HCEC 1CT (cell line): Measurements from ENCODE around the gene PRR23A.
"Not testable (repeated sequence)": the region's sequence is repeated elsewhere in the genome, so short reads cannot be mapped to it uniquely, and the experiment has no call there.

ENCODE experiments used
- DNase-seq: peaks from one replicate; pipeline ENCODE4 v3.0.0-alpha.2; 2017

The PRR23A gene

DNA sequence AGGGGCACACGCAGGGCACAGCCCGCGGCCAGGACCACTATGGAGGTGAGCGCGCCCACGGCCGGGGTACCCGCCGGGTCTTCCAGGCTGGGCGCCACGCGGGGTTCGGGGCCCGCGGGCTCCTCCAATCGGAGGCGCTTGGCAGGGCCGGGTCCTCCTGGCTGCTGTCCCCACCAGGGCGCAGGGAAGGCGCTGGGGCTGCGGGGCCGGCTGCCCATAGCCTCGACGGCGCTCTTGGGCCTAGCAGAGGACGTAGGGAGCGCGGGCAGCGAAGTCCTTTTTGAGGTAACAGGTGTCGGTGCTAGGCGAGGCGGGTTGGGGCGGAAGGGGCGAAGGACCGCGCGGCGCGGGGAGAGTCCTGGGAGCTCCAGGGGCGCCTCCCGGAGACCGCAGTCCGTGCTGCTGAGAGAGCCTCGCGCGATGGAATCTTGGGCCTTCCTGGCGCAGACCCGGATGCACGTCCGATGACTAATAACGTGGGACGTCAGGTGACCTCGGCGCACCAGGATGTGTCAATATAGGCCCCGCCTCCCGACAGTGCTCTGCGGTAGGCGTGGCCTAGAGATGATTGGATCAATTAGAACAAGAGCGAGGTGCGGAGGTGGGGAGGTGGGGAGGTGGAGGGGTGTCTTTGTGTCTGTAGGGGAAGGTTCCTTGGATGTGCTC, at the start of gene PRR23A:
Gene PRR23A, minus strand, starts transcription at position 218 of the 666 bp plus-strand sequence. Its CDS starts 0 bp downstream, at position 218.
- no peak for DNase-seq

DNA sequence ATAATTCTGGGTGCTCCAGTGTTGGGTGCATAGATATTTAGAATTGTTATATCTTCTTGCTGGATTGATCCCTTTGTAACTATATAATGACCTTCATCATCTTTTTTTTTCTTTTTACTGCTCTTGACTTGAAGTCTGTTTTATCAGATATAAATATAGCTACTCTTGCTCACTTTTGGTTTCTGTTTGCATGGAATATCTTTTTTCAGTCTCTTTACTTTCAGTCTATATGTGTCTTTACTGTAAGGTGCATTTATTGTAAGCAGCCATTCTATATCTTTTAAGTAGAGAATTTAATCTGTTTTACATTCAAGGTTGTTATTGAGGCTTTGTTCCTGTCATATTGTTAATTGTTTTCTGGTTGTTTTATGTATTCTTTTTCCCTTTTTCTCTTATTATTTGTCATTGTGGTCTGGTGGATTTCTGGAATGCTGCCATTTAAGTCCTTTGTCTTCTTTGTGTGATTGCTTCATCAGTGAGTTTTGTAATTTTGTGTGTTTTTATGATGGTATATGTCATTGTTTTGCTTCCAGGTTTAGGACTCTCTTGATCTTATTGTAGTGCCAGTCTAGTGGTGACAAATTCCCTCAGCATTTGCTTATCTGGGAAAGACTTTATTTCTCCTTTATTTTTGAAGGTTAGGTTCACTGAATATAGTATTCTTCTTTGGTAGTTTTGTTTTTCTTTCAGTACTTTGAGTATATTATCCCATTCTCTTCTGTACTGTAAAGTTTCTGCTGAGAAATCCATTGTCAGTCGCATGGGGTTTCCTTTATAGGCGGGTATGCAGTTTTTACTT, 46.9 kb upstream of the PRR23A start:
- no peak for DNase-seq

DNA sequence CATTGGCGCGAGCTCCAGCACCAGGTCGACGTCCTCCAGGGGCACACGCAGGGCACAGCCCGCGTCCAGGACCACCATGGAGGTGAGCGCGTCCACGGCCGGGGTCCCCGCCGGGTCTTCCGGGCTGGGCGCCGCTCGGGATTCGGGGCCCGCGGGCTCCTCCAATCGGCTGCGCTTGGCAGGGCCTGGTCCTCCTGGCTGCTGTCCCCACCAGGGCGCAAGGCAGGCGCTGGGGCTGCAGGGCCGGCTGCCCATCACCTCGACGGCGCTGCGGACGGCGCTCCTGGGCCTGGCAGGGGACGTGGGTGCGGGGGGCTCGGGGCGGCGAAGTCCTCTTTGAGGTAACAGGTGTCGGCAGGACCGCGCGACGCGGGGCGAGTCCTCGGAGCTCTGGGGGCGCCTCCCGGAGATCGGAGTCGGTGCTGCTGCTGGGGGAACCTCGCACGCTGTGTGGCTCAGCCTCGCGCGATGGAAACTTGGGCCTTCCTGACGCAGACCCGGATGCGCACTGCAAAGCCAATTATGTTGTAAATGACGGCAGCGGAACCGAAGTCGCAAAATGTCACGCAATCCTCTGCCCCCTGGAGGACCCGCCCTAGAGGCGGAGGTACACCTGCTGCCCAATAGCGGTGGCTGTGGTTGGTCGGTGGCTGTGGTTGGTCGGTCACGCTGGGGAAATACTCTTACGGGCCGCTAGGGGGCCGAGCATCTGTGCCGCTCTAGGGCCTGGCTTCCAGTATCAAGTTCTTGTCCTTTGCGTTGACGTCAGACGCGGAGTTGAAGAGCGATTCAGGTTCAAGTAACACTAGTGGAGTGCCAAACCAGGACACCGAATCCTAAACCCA, 38.5 kb upstream of the PRR23A start, which contains the start of gene PRR23C:
Gene PRR23C, minus strand, starts transcription at position 527 of the 845 bp plus-strand sequence. Its CDS starts 272 bp downstream, at position 255.
- DNase-seq: no peak

DNA sequence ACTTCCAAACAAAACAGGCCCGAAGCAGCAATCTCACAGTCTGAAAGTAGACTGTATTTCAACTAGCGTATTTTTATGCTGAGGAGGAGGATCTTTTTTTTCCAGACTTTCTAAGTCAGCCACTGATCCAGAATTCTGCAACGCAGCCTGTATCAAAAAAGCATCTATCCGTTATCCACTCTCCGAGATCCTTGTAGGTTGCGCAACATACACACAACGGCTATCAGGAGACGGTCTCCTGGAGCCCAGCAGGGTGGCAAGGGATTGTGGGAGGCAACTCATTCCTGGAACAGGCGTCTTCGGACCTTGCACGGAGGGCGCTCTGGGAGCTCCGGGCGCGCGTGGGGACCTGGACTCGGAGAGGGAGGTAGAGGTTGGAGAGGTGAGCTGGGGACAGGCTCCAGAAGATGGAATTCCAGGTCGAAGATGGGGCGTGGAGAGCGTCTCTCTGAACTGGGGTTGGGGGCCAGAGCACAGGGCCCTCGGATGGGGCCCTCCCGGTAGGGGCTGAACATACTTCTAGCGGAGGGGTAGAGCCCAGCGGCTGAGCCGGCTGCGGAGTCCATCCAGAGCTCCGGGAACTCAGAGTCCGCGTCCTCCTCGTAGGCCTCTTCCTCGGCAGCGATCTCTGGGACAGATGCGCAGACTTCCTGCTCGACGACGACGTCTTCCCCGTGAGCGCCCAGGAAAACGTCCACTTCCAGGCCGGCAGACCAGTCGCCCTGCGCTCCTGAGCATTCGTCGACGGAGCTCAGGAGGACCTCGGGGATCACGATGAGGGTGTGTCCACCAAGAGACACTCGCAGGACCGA, 37.7 kb upstream of the PRR23A start:
- DNase-seq: no peak

DNA sequence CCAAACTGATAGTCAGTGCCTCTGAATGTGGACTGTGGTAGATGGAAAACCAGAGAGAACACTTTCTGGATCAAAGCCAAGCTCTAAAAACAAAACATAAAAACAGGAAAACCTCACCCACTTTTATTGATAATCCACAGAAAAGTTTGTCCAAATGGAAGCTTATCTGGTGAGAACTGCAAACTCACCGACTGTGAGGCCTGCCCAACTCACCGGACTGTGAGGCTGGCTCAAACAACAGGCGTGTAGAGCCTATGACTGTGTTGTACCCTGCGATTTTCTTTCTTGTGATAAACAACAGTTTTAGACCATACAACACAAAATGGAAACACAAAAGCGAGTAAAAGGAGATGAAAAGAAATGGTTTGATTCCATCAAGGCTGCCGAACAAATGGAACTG, 31.4 kb upstream of the PRR23A start:
- DNase-seq: no peak

DNA sequence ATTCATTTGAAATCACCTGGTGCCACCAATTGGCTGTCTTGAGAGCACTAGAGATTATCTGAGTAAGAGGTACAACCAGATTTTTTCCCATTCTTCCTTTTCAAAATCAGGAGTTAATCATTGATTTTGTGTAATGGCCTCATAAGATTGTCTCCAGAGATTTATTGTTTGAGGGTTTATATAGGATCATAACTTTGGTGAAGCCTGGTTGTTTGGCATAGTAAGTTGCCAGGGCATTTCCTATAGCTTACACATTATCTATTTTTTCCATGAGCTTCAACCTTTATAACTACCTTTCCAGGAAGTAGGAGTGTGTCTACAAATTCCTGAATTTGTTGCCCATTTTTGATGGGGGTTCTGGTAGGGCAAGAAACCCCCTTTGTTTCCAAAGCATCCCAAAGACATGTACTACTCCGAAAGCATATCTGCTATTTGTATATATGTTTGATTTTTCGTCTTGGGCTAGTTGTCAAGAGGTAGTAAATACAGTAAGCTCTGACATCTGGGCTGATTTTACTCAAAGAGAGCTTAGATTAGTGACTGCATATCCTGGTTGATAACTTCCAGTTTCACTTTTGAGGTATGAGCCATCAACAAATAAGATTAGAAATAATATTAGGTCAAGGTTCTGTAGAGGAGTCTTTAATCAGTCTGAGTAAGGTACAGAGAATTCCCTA, 26.4 kb upstream of the PRR23A start:
- DNase-seq: no peak

DNA sequence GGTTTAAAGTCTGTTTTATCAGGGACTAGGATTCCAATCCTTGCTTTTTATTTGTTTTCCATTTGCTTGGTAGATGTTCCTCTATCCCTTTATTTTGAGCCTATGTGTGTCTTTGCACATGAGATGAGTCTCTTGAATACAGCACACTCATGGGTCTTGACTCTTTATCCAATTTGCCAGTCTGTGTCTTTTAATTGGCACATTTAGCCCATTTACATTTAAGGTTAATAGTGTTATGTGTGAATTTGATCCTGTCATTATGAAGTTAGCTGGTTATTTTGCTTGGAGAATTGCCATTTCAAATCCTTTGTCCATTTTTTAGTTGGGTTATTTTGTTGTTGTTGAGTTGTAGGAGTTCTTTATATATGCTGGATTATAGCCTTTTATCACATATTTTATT, 24.5 kb upstream of the PRR23A start:
- DNase-seq: not testable (repeated sequence)

DNA sequence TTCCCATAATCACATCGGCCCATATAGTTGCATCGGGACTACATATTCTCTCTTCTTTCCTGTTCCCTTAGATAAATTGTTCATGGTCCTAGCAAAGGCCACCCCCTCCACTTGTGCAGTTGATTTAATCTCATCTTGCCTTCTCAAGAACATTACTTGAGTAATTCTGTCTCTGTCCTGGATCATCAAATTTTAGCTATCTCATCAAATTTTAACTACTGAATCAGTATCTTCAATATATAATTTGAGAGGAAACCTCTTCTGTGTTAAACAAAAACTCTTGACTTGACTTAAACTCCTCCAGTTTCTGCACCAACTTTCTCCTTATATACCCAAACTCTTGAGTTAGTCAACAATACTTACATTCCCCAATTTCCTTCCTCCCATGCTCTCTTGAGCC, 18.9 kb upstream of the PRR23A start:
- no peak for DNase-seq

DNA sequence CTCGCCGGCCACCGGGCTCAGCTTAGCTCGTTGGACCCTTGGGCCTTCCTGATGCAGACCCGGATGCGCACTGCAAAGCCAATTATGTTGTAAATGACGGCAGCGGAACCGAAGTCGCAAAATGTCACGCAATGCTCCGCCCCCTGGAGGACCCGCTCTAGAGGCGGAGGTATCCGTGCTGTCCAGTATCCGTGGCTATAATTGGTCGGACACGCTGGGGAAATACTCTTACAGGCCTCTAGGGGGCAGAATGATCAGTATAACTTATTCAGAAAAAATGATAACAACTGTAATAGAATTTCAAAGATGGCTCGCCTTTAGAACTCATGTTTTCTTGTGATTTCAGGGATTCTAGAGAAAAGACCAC, 14.8 kb upstream of the PRR23A start, which contains the start of gene PRR23B:
Gene PRR23B, minus strand, starts transcription at position 59 of the 367 bp plus-strand sequence. CDS start 265 bp downstream, outside the sequence.
- no peak for DNase-seq

DNA sequence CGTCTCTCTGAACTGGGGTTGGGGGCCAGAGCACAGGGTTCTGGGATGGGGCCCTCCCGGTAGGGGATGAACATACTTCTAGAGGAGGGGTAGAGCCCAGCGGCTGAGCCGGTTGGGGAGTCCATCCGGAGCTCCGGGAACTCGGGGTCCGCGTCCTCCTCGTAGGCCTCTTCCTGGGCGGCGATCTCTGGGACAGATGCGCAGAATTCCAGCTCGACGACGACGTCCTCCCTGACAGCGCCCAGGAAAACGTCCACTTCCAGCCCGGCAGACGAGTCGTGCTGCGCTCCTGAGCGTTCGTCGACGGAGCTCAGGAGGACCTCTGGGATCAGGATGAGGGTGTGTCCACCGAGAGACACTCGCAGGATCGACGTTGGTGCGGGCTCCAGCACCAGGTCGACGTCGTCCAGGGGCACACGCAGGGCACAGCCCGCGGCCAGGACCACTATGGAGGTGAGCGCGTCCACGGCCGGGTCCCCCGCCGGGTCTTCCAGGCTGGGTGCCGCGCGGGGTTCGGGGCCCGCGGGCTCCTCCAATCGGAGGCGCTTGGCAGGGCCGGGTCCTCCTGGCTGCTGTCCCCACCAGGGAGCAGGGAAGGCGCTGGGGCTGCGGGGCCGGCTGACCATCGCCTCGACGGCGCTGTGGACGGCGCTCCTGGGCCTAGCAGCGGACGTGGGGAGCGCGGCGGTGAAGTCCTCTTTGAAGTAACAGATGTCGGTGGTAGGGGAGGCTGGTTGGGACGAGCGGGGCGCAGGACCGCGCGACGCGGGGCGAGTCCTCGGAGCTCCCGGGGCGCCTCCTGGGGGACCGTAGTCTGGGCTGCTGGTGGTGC, 14.2 kb upstream of the PRR23A start:
- no peak for DNase-seq

DNA sequence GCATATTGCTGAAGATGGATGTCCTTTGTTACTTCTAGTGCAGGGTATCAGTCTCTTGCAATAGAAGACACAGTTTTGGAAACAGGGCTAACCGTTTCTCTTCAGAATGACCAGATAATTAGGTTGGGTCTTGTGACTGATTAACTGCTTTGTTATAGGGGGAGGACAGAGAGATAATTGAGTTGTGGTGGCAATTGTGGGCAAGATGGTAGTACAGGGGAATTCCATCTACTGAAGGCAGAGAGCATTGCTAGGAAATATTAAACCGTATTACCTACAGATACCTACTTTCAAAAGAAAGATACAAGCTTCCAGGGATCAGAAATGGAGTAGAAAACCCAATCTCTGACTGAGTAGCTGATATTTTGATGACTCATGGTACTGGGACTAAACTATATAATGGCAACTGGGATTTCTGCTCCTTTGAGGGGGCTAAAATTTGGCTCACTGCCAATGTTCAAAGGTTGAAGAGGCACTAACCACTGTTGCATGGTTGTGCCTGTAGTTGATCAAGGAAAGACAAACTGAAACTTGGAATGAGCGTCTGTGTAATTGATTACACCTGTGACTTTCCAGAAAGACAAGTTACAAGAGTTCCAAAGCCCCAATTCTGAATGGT, 10.5 kb upstream of the PRR23A start:
- no peak for DNase-seq

DNA sequence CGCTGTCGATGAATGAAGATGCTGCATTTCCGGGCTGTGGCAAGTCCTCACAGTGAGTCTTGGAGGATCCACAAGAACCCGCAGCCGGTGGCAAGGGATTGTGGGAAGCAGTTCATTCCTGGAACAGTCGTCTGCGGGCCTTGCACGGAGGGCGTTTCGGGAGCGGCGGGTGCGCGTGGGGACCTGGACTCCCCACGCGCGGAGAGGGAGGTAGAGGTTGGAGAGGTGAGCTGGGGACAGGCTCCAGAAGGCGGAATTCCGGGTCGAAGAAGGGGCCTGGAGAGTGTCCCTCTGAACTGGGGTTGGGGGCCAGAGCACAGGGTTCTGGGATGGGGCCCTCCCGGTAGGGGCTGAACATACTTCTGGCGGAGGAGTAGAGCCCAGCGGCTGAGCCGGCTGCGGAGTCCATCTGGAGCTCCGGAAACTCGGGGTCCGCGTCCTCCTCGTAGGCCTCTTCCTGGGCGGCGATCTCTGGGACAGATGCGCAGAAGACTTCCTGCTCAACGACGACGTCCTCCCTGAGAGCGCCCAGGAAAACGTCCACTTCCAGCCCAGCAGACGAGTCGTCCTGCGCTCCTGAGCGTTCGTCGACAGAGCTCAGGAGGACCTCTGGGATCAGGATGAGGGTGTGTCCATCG, 593 bp downstream of the PRR23A start:
- no peak for DNase-seq

DNA sequence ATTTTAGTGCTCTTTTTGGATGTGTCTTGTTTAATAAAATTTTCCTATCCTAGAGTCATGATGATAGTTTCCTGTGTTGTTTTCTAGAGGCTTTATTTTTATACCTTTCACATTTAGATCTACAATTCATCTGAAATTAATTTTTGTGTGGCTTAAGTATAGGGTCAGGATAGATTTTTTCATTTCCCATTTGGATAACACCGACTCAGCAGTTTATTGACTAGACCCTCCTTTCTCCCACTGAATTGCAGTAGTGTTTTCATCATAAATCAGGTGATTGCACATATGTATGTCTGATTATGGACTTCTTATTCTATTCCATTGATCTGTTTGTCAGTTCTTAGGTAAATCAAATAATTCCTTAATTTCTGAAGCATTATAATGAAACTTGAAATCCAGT, 10.4 kb downstream of the PRR23A start:
- DNase-seq: no peak

DNA sequence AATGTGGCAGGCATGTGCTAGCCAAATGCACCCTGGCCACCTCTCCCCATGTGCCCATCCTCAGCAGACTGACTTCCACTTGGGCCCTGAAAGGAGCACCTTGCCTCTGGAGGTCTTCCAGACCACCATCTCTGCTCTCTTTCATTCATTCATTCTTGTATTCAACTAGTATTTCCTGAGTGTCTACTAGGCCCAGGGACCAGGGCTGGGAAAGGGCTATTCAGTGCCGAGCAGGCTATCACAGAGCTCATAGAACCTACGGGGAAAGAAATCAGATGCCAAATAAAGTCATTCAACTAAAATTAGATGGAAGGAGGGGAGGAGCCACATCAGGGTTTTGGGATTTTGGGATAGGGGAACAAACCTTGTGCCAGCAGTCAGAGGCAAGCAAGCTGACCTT, 18.9 kb downstream of the PRR23A start:
- no peak for DNase-seq

DNA sequence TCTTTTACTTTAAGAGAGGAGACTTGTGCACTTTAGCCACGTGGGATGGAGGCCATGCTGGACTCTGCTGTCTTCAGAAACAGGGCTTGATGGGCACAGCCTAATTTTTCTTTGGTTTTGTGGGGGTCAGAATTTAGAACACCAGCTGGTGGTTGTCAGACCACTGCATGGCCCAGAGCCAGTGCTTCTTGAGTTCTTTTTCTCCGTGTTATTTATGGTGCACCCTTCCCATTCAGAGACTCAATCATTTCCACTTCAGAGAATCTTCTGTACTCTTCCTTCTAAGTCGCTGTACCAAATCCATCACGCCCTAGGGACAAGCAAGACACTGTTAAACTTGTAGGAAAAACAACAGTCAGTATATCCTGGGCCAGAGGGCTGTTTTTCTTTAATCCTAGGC, 20.1 kb downstream of the PRR23A start:
- no peak for DNase-seq

DNA sequence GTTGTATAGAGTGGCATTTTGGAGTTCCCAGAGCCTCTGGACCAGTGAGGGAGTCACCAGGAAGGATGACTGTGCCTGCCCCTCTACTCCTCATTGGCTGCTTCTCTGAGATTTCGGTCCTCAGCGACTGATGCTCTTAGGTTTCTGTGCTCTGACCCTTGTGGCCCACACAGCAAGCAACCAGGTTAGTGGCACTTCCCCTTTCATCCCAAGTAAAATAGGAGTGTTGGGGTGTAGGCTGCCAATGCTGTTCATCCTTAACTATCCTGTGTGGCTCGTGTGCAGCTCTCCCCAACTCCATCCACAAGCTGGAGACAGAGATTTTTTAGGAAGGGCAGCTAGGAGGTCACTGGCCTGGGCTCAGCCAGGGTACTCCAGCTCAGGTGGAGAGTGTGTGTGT, 21.3 kb downstream of the PRR23A start:
- no peak for DNase-seq

DNA sequence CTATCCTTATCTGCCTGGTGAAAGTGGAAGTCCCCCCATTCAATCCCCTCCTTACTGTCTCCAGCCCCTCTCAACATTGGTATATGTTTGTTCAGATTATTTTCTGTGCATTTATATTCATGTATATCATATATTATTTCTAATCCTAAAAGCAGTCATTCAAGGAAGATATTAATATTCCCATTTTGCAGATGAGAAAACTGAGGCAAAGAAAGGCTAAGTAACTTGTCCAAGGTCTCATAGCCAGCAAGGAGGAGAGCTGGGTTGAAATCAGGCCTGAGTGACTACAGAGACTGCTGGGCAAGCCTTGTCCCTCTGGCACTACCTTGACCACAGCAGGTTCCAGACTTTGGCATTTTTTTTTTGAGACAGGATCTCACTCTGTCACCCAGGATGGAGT, 30.0 kb downstream of the PRR23A start:
- DNase-seq: no peak

DNA sequence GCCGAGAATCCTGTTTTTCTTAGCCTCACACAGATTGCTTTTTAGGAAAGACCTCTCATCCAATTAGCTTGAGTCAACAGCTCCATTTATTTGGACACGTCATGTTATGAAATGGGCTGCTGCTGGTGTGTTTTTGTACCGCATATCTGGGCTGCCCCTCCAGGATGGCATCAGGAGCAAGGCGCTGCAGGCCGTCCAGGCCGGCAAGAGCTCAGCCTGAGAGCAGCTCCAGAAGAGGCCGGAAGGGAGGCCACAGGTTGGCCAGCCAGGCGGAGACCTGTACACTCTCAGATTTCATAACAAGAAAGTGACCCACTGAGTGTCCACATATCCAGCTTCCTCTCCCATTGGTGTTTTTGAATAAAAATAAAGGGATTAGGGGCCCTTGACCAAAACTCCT, 30.7 kb downstream of the PRR23A start:
- DNase-seq: no peak

DNA sequence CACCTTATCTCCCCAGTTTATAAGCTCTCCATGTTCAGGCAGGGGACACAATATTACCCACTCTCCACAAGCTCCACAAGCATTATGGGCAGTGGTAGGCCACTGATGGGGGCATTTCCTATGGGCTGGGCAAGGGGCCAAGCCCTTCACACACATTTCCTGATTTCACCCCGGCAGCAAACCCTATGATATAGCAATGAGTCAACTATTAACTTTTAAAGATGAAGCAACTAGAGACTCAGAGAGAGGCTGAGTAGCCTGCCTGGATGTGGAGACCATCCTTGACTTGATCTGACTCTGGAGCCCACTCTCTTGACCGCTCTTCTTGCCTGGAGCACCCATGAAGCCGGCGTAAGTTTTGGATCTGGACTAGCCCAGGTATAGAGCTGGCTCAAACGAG, 31.6 kb downstream of the PRR23A start:
- DNase-seq: peak; percentile 72

DNA sequence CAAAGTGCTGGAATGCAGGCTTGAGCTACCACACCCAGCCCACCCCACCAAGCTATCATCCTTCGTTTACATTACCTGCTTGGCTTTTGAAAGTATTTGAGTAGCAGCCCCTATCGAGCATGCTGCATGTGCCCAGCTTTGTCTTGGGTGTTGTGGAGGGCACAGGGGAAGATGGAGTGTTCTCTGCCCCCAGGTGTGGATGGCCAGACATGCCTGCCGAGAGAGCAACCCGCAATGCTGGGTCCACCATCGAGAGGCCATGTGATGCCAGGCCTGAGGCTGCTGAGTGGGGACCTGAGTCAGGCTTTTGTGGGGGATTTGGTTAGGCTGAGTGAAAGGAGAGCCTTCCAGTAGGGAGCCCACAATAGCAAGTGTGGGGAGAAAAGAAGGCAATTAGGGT, 33.1 kb downstream of the PRR23A start:
- no peak for DNase-seq
